Right kidney (tissue), 1 donor: ENCODE results near the gene ASIP.
"Not testable (repeated sequence)": the region's sequence is repeated elsewhere in the genome, so short reads cannot be mapped to it uniquely, and the experiment has no call there.

Experiments
- DNase-seq: peaks from one replicate; pipeline ENCODE4 v3.0.0-alpha.2; 2016

The ASIP gene

DNA sequence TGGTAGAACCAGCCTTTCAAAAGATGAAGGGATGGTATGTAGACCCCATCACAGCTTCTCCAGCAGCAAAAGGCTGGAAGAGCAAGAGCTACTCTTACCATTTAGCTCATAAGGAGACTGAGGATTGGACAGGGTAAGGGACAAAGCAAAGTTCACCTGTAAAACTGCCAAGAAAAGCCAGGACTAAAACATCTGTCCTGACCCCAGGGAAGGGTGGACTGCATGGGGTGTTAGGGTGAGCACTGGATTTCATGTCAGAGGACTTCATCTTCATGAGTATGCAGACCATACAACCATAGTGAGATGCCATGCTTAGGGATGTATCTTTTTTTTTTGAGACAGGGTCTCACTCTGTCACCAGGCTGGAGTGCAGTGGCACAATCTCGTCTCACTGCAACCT lies 42.6 kb downstream of the ASIP start:
- no peak for DNase-seq

DNA sequence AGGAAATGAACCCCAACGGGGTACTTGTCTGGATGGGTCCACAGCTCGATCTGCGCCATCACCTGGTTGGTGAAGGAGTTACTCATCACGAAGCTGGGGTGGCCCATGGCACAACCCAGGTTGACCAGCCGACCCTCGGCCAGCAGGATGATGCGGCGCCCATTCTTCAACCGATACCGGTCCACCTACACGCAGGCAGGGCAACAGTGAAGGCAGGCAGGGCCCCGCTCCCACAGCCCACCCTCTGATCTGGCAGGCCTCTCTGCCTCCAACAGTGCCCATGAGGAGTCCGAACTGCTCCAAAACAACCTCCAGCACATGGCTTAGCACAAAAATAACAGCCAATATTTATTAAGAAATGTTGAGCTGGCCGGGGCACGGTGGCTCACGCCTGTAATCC lies 44.2 kb downstream of the ASIP start:
- DNase-seq: no peak

GRCh38 chr20:34287500-34287899 lies 46.3 kb downstream of the ASIP start:
- not testable (repeated sequence) for DNase-seq

DNA sequence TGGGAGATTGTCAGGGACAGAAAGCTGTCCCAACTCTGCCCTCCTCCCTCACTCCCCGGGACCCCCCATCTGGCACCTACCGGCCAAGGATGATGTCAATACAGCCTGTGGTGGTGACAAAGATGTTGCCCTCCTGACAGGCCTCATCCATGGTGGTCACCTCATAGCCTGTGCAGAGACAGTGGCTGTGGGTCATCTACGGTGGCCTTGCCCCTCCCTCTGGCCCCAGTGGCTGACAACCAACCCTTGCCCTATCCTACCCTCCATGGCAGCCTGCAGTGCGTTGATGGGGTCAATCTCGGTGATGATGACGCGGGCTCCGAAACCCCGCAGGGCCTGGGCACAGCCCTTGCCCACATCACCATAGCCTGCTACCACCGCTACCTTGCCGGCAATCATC lies 49.2 kb downstream of the ASIP start:
- no peak for DNase-seq

DNA sequence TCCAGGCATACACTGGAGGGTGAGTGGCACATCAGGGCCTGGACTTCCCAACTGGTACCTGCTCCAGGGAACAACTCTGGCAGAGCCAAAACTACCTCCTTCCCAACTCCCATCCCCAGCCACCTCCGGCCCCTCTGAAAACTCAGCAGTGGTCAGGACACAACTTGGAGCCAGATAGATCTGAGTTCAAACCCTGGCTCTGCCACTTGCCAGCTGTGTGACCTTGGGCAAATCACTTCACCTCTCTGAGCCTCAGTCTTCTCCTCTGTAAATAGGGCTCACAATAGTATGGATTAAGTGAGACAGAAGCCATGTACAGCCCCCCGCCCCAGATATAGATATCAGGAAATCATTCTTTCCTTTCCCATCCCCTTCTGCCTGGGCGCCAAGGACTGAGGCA lies 51.3 kb downstream of the ASIP start:
- no peak for DNase-seq

GRCh38 chr20:34293119-34293518 lies 51.9 kb downstream of the ASIP start:
- DNase-seq: no peak

GRCh38 chr20:34293589-34293988 lies 52.4 kb downstream of the ASIP start:
- no peak for DNase-seq

GRCh38 chr20:34294563-34294962 lies 53.3 kb downstream of the ASIP start:
- no peak for DNase-seq

DNA sequence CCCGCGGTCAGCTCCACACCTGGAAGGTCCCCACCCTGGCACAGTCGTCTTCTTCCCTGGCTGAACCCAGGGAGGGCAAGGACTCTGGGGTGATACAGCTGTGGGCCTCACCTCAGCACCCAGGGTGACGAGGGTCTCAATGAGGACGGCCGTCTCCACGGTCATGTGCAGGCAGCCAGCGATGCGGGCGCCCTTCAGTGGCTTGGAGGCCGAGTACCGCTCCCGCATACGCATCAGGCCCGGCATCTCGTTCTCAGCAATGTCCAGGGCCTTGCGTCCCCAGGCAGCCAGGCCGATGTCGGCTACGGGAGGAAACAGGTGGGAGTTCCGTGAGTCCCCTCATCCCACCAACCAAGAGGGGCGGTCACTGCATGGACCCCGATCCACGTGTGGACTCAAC lies 54.1 kb downstream of the ASIP start:
- no peak for DNase-seq

GRCh38 chr20:34296468-34296867 lies 55.2 kb downstream of the ASIP start:
- DNase-seq: no peak

DNA sequence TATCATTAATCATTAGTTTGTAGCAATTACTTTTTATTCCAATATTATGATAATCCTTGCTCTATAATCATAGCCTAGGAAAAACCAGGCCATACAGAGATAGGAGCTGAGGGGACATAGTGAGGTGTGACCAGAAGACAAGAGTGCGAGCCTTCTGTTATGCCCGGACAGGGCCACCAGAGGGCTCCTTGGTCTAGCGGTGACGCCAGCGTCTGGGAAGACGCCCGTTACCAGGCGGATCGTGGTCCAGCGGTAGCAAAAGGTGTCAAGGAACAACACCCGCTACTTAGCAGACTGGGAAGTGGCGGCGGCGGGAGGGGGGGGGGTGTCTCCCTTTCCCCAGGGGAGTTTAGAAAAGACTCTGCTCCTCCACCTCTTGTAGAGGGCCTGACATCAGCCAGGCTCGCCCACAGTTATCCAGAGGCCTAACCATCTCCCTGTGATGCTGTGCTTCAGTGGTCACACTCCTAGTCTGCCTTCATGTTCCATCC lies 57.1 kb downstream of the ASIP start:
- DNase-seq: not testable (repeated sequence)

DNA sequence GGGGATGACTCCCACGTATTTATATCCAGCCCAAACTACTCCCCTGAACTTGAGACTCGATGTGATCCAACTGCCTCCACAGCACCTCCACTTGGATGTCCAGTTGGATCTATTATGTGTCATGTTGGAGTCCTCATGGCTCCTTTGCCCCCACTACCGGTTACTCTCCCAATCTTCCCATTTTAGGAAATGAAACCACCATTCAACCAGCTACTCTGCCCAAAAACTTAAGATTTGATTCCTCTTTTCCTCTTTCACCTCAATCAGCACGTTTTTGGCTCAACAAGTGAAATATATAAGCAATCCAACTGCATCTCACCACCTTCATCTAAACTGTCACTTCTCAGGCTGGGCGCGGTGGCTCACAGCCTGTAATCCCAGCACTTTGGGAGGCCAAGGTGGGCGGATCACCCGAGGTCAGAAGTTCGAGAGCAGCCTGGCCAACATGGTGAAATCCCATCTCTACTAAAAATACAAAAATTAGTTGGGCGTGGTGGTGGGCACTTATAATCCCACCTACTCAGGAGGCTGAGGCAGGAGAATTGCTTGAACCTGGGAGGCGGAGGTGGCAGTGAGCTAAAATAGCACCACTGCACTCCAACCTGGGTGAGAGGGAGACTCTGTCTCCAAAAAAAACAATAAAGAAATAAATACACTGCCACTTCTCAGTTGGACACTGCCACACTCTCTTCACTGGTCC lies 58.5 kb downstream of the ASIP start:
- DNase-seq: no peak

DNA sequence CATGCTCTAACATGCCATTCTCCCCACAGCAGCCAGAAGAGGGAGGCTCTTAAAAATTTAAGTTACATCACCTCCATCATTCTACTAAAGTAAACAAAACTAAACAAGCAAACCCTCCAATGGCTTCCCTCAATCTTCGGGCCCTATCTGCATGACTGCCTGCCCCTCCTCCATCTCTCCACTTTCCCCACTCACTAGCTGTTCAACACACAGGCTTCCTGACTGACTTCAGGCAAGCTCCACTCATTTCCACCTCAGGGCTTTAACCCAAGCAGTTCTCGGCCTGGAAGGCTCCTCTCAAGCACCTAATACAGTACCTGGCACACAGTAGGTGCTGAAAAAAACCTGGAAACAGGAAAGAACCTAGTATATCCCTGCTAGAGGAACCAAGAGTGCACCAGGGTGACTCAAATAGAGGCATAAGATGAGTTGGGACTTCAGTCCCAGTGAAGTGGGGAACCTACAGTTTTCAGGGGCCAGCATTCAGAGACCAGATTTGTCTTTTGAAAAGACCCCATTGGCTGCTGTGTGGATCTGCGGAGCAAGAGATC lies 59.1 kb downstream of the ASIP start:
- no peak for DNase-seq

DNA sequence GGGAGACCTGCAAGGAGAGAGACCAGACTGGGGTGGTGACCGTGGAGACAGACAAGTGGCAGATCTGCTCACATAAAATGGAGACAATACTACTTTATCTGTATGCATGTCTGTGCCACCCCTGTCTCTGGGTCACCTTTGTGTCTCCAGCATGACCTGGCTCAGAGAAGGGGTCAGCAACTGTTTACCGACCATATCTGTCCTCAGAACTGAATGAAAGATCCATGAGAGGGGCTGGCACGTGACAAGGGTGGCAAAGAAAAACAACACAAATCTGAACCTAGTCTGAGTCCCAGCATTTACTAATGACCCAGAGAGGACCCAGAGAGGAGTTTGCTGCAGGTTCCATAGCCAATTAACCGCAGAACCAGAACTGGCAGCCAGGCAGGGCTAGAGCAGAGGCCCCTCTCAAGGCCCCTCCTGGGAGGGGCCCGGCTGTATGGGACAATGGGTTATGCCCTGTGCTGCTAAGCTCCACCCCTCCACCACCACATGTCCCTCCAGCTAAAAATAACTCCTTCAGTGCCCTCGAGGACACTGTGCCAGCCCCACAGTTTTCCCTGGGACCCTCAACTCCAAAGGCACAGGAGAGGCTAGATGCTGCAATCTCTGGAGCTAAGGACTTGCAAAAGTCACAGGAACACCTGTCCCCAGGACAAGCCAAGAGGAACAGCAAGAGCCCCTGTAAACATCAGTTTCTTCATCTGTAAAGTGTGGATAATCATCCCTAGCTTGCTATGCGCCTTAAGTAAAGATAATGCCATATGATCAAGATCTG lies 59.8 kb downstream of the ASIP start:
- DNase-seq: no peak

DNA sequence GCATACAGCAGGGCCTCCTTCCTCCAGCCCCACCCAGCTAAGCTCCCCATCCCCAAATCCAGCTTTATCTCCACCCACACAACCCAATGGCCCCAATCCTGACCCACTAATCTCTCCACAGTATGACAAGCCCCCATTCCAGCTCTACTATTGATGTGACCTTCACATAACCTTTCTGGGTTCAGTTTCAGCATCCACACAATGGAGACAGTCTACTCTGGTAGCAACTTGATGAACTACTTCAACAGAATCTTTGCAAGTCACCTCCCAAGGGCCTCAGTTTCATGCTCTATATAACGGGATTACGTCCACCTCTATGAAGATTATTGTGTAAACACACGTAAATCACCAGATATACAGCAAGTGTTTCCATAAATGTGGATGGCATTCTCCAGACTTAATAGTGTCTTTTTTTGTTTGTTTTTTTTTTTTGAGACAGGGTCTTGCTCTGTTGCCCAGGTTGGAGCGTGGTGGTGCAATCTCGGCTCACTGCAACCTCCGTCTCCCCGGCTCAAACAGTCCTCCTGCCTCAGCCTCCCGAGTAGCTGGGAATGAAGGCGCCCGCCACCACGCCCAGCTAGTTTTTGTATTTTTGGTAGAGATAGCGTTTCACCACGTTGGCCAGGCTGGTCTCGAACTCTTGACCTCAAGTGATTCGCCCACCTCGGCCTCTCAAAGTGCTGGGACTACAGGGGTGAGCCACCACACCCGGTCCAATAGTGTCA lies 60.5 kb downstream of the ASIP start:
- no peak for DNase-seq

DNA sequence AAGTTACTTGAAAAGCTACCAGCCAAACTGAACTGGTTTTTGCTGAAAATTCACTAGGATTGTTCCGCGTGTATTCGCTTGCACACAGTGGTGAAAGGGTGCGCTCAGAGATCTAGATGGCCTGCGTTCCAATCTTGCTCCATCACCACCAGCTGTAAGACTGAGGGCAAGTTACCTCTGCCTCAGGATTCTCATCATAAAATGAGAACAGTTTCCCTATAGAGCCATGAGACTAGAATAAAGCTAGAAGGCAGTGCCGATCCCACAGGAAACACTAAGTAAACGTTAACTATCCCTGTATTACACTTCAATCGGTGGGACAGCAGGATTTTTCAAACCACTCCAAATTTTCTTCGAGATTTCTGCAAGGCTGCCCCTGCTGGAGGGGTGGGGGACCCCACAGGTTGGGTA lies 61.1 kb downstream of the ASIP start:
- DNase-seq: no peak

DNA sequence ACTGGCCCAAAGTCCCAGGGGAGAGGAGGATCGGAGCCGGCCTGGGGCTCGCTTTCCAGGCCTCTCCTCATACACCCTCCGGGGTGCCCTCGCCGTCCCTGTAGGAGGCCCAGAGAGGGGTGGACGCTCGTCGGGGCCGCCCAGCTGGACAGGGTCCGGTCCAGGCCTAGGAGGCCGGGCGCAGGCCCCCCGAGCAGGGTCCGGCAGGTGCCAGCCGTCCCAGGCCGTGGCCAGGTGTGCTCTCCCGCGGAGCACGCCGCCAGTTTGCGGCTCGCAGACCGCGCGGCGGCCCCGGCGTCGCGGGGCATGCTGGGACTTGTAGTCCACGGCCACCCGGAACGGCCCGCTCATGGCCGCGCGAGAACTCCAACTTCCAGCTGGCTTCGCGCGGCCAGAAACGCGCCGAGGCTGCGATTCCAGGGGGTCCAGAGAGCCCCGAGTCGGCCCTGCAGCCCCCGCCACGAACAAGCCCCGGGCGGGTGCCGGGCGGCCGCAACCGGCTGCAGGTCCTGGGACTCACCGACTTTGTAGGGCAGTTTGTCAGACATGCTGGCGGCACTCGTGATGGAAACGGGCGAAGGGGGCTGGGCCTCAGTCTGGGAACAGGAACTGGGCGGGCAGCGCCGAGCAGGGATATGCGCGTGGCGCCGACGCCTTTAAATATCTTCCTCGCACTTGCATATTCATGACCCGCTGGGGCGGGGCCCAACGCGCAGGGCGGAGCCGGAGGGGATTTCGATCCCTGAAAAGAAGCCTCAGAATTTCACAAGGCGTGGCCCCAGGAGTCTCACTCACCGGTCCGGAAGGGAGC lies 61.7 kb downstream of the ASIP start, which contains the start of gene AHCY:
AHCY (minus strand) TSS at position 633 of the 811 bp plus-strand sequence; CDS start at position 548, 85 bp downstream.
- peak; percentile 100 for DNase-seq

DNA sequence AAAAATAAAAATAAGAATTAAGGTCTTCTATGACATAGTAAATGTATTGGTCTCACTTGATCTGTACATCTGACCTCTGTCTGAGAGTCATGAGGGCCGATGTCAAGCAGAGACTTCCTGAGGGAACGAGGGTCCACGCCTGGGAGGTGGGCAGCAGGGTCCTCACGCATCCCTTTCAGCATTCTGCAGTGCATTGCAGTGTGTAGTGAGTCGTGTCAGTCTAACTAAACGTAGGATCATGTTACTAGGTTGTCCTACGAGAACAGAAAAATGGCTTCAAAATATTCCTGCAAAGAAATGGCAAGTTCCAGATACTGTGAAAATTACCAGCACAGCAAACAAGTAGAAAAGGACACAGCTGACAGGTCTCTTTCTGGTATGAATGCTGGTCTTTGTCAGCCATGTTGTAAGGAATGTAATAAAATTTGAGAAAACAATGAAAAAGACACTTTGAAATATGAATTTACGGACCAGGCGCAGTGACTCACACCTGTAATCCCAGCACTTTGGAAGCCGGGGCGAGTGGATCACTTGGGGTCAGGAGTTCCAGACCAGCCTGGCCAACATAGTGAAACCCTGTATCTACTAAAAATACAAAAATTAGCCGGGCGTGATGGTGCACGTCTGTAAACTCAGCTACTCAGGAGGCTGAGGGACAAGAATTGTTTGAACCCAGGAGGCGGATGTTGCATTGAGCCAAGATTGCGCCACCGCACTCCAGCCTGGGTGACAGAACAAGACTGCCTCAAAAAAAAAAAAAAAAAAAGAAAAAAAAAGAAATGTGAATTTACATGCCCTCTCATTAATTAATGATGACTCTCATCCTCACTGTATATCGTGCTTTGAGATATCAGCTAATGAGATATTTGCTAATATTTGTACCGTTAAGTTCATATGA lies 64.4 kb downstream of the ASIP start:
- DNase-seq: peak; percentile 49

GRCh38 chr20:34309691-34310090 lies 68.5 kb downstream of the ASIP start:
- DNase-seq: no peak

DNA sequence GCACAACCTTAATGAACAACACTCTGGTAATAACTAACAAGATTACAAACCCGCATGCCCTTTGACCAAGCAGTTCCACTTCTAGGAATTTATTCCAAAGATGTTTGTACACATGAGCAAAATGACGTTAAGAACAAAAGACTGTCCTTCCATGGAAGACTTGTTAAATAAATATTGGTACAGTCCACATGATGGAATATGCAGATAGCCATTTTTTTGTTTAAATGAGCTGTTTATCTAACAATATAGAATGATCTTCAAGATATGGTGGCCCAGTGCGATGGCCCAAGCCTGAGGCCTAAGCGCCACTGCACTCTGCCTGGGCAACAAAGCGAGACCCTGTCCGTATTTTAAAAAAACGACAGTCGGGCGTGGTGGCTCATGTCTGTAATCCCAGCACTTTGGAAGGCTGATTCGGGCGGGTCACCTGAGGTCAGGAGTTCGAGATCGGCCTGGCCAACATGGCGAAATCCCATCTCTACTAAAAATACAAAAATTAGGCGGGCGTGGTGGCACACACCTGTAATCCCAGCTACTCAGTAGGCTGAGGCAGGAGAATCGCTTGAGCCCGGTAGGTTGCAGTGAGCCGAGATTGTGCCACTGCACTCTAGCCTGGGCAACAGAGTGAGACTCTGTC lies 69.4 kb downstream of the ASIP start:
- DNase-seq: no peak
